Measurements from ENCODE around the gene ZFP3.
"Not testable (repeated sequence)": the region's sequence is repeated elsewhere in the genome, so short reads cannot be mapped to it uniquely, and the experiment has no call there.

ZFP3 gene

DNA sequence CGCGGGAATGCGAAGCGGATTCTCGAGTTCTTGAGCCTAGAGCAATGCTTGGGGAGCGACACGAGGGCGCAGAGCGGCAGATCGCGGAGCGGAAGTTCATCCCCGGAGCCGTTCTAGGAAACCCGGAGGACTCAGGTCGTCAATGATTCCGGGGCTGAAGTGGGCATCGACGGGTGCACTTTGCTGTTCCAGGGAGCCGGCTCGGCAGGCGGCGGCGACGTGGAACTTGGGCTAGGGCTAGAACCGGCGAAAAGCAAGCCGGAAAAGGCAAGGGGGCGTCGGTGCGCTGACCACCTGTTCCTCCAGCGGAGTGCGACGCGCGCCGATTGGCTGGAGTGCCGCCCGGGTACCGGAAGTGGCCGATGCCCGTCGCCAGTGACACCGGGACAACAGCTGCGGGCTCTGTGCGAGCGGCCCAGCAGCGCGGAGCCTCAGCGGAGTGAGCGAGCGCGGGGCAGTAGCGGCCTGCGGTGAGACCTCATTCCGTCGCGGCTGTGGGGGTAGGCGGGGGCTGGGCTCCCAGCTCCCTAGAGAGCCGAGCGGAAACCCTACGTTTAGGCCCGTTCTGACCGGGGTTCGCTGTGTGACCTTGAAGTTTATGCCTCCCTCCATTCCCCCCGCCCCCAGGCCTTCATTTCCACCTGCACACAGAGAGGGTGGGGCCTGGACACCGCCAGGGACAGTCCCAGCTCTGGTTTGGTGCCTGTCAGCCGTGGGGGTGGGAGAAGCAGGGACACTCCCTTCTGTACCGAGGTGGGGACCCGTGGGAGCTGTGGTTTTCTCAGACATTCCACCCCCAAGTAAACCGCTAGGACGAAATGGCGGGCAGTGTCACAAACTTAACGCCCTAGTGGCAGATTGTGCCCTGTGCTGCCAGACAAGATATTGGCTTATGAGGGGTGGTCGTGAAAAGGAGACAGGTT, at the start of gene ZFP3:
ZFP3 (plus strand) TSS at position 362 of the 923 bp plus-strand sequence. CDS start 13,038 bp downstream, outside the sequence.
- peak; percentile 30 for DNase-seq (ENCODE audit: low read depth, low spot score)

DNA sequence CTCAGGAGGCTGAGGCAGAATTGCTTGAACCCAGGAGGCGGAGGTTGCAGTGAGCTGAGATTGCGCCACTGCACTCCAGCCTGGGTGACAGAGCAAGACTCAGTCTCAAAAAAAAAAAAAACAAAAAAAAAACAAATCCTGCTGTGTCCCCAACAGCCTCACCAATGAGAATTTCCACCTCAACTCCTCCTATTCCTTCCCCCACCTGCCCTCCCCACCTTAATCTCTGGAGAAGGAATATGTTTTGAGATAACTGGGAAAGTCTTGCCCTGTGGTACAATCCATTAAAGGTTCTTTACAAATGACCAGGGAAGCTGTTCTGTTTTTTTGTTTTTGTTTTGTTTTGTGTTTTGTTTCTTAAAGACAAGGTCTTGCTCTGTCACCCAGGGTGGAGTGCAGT, 48.1 kb upstream of the ZFP3 start:
- not testable (repeated sequence) for DNase-seq (ENCODE audit: low read depth, low spot score)

DNA sequence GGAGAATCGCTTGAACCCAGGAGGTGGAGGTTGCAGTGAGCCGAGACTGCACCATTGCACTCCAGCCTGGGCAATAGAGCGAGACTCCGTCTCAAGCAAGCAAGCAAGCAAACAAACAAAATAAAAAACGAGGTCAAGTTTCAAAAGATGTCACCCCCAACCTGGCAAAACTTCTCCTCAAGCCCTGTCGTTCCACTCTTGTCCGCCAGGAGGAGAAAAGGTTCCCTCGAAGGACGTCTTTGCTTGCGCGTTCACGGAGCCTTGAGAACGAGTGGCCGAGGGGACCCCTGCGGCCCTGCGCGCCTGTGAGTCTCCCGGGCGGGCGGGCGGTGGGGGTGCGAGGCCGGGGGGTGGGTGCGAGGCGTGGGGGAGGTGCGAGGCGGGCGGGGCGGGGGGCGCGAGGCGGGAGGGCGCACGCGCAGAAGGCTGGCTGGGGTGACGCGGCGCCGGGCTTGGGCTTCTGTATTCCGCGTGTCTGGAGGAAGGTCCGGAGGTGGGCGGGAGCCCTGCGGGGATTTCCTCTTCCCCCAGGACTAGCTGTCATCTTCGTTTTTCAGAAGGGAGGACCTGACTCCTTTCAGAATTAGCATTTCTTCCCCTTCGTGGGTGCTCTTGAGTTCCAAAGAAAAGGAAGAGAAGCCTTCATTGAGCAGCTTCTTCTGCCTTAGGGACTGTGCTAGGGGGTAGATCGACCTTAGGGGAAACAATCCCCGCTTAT, 46.7 kb upstream of the ZFP3 start:
- DNase-seq (ENCODE audit: low read depth, low spot score) = peak; percentile 64

DNA sequence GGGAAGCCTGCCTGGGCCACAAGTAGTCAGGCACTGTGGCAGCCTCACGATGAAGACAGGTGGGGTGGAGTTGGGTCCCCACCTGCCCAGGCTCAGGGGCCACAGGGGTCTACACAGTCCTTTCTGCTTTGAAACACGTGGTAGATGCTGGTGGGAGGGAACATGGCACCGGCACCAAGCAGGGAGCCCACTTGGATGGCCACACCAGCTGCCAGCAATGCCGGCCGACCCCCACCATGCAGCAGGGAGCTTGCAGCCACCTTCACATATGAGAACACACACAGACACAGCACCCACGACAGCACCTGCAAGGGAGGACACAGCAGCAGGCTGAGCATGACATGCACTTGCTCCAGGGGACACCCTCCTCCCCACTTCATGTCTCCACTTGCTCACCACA, 45.4 kb upstream of the ZFP3 start:
- no peak for DNase-seq (ENCODE audit: low read depth, low spot score)

DNA sequence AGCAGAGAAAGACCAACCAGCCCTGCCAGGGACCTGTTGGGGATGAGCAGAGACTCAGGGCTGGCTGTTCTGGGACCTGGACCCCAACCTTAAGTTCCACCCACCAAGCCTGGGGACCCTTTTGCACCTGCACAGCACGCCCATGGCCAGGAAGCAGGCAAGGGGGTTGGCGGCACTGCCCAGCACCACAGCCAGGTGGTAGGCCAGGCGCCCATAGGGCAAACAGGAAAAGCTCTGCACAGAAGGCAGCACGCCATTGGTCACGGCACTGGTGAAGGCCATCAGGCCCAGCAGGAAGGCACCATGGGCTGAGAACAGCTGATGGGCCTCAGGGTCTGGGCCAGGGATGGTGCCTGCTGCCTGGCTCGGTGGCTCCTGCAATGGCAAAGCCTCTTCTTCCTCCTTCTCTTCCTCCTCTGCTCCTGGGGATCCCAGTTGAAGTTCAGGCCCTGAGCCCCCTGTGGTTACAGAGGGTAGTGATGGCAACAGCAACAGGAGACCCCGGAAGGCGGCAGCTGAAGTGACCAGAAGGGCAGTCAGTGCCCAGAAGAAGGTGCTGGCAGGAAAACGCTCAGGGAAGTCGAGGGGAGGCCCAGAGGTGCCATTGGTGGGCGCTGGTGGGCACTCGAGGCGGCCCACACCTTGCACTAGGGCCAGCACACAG, 44.8 kb upstream of the ZFP3 start:
- no peak for DNase-seq (ENCODE audit: low read depth, low spot score)

DNA sequence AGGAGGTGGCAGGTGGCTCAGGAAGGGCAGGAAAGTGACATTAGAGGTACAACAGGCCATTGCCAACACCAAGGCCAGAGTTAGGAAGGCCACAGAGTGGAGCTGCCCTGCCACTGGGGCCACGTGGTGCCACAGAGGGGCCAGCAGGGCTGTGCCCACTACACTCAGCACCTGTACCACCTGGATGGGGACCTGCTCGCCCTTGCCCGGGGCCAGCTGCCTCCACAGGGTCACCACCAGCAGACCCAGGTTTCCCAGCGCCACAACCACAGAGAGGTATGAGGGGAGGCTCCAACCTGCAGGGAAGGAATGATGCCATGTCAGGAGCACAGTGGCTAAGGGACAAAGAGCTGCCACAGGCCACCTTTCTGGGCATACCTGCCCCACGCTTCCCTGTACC, 44.2 kb upstream of the ZFP3 start:
- DNase-seq (ENCODE audit: low read depth, low spot score) = no peak

DNA sequence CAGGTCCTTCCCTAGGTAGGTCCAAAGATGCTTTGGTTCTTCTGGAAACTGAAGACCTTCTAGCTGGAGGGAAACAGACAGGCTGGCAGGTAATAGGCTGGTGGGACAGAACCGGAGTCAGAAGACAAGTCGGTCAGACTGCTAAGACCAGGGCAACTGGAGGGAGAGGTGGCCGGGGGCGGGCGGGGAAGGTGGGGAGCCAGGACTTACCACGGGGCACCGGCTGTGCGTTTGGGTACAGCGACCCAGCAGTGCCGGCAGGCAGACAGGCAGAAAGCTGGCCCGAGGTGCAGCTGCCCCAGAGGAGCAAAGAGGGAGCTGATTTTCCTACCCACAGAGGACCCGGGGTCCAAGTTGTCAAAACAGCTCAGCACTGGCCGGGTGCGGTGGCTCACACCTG, 43.6 kb upstream of the ZFP3 start:
- no peak for DNase-seq (ENCODE audit: low read depth, low spot score)

DNA sequence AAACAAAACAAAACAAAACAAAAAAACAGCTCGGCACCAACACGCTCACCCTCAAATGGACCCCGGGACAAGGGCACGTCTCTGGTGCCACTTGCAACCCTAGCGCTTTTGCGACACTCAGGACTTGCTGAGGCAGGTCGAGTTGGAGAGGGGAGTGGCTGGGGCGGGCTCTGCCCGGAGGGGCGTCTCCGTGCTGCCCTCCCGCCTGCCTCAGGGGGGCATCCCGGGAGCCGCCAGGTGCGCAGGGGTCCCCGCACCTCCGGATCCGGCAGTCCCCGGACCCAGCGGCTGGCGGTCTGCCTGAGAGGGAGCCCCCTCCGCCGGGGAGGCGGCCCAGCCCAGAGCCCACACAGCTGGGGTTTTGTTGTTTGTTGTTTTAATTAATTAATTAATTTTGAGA, 43.0 kb upstream of the ZFP3 start, which contains the start of gene SLC52A1:
SLC52A1 (minus strand) TSS at position 112 of the 400 bp plus-strand sequence. CDS start 820 bp downstream, outside the sequence.
- DNase-seq (ENCODE audit: low read depth, low spot score) = no peak

DNA sequence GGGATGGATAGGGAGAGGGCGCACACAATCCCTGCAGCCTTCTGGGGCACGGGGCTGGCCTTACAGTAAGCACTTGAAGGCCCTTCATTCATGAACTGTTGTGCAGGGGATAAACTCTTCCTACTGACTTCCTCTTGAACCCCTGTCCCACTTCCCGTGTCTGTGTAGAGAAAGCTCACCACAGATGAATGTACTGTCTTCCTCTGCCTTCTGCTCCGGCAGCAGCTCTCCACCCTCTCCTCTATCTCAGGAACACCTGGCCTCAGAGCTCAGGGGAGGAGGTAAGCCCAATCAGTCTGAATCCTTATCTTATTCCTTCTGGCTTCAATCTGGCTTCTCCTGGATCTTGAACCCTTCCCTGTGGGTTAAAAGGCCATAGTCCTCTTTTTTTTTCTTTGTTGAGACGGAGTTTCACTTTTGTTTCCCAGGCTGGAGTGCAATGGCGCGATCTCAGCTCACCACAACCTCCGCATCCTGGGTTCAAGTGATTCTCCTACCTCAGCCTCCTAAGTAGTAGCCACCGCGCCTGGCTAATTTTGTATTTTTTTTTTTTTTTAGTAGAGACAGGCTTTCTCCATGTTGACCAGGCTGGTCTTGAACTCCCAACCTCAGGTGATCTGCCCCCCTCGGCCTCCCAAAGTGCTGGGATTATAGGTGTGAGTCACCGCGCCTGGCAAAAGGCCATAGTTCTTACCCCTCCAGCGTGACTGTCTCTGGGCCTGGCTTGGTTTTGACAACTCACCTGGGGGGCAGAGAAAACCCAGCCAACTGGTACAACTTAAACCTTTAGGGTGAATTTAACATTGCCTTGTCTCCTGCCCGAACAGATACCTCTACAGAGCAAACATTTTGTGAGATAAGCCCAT, 35.9 kb upstream of the ZFP3 start:
- no peak for DNase-seq (ENCODE audit: low read depth, low spot score)

DNA sequence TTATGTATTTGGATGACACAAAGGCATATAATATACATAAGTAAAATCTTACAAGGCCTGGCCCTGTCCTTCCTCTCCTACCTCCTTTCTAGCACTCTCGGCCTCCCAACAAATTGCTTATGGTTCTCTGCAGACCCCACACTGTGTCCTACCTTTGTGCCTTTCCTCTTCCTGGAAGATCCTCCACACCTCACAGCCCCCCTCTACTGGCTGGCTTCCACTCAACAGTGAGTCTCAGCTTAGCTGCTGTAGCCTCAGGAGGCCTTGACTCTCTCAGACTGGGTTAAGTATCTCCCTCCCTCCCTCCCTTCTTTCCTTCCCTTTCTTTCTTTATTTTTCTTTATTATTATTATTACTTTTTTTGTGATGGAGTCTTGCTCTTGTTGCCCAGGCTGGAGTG, 34.7 kb upstream of the ZFP3 start:
- DNase-seq (ENCODE audit: low read depth, low spot score) = no peak

DNA sequence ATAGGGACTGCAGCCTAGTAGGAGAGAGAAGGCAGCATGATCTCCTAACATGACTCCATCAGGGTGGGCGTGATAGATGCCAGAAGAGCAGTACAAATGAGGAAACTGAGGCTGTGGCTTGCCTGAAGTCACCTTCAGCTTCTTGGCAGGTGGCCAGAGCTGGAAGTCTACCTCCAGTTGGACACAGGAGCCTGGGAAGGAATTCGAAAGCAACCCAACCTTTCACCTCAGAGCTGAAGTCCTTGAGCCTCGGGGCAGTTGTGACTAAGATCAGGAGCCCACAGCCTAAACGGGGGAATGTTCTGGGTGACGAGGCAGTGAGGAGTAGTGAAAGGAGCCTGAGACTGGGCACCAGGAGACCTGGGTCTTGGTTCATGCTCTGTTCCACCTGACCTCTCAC, 33.6 kb upstream of the ZFP3 start:
- DNase-seq (ENCODE audit: low read depth, low spot score) = no peak

DNA sequence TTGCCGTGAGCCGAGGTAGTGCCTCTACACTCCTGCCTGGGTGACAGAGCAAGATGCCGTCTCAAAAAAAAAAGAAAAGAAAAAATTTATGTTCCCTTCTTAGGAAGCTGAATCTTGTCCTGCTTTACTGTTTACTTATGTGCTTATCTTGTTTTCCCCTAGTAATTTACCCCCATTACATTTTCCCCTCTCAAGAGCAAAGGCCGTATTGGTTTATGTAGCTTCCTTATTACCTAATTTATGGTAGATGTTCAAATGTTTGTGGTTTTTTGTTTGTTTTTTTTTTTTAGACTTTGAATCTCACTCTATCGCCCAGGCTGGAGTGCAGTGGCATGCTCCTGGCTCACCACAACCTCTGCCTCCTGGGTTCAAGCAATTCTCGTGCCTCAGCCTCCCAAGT, 32.8 kb upstream of the ZFP3 start:
- DNase-seq (ENCODE audit: low read depth, low spot score) = no peak

DNA sequence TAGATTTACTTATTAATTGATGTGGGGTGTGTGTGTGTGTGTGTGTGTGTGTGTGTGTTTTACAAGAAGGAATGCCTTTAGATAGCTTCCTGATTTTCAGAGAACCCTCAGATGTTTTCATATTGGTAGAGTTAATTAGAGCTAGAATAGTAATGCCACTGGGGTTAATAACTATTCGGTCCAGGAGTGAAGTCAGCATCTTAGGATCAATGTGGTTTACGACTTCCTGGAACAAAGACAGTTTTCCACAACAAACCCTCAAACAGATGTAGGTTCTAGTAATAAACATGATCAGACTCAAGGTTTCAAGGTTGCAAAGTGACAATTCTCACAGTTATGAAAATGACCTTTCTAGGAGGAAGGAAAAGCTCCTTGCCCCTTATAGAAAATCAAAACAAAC, 30.8 kb upstream of the ZFP3 start:
- DNase-seq (ENCODE audit: low read depth, low spot score) = no peak

DNA sequence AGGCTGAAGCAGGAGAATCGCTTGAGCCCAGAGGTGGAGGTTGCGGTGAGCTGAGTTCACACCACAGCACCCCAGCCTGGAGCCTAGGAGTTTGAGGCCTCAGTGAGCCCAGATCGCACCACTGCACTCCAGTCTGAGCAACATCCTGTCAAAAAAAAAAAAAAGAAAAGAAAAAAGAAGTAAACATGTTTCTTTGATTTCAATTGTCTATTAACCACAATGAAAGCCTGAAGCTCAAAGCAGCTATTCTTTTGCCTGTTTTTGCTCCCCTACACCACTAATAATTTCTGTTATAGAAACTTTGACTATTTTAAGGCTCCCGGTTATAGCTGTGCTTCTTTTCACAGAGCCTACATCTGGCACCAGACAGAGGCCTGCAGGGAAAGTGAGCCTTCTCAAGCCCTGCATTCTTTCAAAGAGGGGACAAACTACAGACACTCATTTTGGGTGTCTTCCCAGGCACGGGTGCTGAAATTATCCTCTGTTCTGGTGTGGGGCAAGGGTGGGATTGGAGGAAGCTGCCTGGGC, 28.9 kb upstream of the ZFP3 start:
- DNase-seq (ENCODE audit: low read depth, low spot score) = no peak

DNA sequence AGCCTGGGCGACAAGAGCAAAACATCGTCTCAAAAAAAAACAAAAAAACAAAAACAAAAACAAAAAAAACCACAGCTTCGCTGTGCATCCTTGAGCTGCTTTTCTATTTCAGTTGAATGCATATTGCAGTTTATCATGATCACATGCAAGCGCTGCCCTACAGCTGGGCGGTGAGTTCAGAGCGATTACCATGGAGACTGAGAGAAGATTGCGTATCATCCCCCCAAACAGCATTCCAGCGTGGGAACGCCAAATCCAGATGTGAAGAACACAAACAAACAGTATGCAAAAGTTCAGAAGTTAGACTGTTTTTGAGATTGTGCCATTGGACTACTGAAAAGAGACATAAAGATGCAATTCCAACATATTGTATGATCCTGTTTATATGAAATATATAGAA, 28.0 kb upstream of the ZFP3 start:
- no peak for DNase-seq (ENCODE audit: low read depth, low spot score)

DNA sequence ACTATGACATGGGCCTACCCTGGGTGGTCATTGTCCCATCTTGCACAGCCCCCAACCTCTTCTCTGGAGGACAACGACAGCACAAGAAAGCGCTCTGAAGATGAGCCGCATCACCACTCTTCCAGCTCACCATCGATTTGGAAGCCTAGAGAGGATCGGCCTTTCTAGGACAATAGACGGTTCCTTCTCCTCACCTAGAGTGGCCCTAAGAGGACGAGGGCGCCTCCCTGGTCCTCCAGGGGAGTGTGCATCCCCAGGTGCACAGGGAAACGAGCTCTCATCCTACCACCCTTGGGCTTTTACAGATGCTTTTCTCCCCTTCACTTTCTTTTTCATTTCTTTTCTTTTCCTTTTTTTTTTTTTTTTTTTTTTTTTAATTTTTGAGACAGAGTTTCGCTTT, 22.7 kb upstream of the ZFP3 start:
- no peak for DNase-seq (ENCODE audit: low read depth, low spot score)

DNA sequence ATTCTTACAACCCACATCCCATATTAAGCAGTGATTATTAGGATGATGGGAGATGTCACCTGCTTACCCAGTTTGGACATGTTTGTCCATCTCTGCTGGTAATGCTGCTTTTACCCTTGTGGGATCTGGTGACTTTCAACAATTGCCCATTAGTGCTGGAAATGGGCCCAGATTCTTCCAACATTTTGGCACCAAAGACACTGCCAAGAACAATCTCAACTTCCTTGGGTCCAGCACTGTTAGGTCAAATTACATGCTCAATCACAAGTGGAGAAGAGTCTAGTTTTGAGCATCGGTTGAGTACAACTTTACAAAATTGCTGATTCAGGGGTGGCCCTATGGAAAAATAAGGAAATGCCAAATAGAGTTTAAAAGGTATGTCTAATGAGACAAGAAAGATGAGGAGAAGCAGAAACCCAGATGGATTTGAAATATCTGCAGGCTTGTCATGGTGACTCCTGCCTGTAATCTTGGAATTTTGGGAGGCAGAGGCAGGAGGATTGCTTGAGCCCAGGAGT, 13.0 kb upstream of the ZFP3 start:
- no peak for DNase-seq (ENCODE audit: low read depth, low spot score)

DNA sequence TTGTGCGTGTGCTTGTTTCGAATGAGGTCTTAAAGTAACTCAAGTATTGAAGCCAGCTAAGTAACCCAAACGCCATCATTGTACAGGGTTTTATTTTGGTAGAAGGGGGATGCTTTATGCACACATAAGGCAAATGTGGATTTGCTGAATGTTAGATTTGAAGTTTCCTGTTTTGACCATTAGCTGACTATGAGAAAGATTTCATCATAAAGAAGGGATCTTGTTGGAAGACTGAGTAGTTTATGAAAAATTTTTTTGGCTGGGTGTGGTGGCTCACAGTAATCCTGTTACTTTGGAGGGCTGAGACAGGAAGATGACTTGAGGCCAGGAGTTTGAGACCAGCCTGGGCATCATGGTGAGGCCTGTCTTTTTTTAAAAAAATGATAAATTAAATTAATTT, 10.0 kb upstream of the ZFP3 start:
- no peak for DNase-seq (ENCODE audit: low read depth, low spot score)

DNA sequence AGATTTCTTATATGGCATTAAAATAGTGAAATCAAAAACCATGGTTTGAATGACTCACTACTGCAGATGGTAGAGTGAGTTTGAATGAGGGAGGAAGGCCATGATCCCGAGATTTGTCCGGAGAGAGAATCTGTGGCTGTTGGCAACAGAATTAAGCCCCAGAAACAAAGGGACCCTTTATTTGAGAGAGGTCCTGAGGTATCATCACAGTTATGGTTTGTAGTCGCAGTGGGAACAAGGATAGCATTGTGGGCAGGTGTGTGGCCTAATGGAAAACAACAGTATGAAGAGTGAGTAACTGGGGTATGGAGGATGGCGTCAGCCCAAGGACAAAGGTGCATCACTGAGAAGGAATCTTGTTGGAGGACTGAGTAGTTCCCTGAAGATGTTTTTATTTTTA, 8.5 kb upstream of the ZFP3 start:
- DNase-seq (ENCODE audit: low read depth, low spot score) = no peak

DNA sequence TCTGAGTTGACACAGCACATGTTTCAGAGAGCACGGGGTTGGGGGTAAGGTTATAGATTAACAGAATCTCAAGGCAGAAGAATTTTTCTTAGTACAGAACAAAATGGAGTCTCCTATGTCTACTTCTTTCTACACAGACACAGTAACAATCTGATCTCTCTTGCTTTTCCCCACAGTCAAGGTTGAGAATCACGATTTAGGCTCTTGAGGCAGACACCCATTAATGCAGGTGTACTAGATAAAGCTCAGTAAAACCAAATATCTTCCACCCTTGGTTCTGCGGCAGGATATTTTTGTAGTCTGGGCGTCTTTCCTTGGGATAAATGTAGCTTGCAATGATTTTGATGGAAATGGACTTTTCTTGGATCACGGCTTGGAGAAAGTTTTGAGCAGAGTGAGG, 2.8 kb upstream of the ZFP3 start:
- DNase-seq (ENCODE audit: low read depth, low spot score) = not testable (repeated sequence)

DNA sequence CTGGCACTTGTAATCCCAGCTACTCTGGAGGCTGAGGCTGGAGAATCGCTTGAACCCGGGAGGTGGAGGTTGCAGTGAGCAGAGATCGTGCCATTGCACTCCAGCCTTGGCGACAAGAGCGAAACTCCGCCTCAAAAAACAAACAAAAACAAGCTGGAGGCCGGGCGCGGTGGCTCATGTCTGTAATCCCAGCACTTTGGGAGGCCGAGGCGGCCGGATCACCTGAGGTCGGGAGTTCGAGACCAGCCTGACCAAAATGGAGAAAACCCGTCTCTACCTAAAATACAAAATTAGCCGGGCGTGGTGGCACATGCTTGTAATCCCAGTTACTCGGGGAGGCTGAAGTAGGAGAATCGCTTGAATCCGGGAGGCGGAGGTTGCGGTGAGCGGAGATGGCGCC, 992 bp upstream of the ZFP3 start:
- DNase-seq (ENCODE audit: low read depth, low spot score) = not testable (repeated sequence)

All from activated naive CD8-positive, alpha-beta T cell treated with anti-CD3 and anti-CD28 coated beads, Interleukin-2, amount 50 U/mL, for 16 hours (primary cell).